Measurements from ENCODE around the gene ASPHD2.
A peak's percentile ranks its signal among the peaks of the same experiment; 100 is the strongest.

Gene ASPHD2

GRCh38 chr22:26463688-26464087 lies 34.6 kb downstream of the ASPHD2 start:
- peak in 1 of 2 experiments; percentile 68 for DNase-seq (ENCODE audit: low read depth in 1 of 2, low spot score in 1 of 2)
- Histone ChIP-seq H3K4me3 (replicated peaks; ENCODE audit: insufficient read depth, low read length) (no peak overlapping the region), H3K27me3 (ENCODE audit: insufficient read depth, poor library complexity, severe bottlenecking) (no peaks in the 10 kb centered on the region), H3K27ac (replicated peaks) (no peak overlapping the region)
- no peak for TF ChIP-seq GABPA (IDR thresholded peaks at IDR 0.05; ENCODE audit: low read depth)
- TF ChIP-seq CTCF (IDR thresholded peaks at IDR 0.05; ENCODE audit: insufficient read depth, low read length): no peak
- TF ChIP-seq SPI1 (IDR thresholded peaks at IDR 0.05; ENCODE audit: borderline replicate concordance, low read depth): peak; percentile 66; the same call in 1 of the 2 replicates
- TF ChIP-seq REST (IDR thresholded peaks at IDR 0.05; ENCODE audit: insufficient replicate concordance, low read depth): no peak

DNA sequence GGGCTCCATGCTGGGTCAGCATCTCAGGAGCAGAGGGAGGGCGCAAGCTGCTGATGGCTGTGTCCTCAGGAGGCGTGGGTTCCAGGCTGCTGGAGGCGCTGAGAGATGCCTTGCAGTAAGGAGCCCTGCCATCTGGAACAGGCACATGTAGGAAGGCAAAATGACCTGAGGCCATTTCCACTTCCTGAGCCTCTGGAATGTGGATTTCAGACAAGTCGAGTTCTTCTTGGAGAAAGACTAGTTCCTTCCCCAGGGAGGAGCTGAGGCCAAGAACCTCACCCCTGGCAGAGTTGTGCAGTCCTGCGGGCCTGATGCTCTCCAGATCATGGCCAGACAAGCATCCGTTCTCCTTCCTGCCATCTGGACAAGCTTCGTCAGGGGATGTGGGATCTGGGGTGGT lies 35.3 kb downstream of the ASPHD2 start:
- no peak overlapping the region for H3K27ac ChIP-seq (replicated peaks)
- no peak for DNase-seq (ENCODE audit: low read depth in 1 of 2, low spot score in 1 of 2)
- no peak overlapping the region for H3K4me3 ChIP-seq (replicated peaks; ENCODE audit: insufficient read depth, low read length)
- TF ChIP-seq SPI1 (IDR thresholded peaks at IDR 0.05; ENCODE audit: borderline replicate concordance, low read depth) (no peak), POLR2AphosphoS5 (IDR thresholded peaks at IDR 0.05; ENCODE audit: low read depth) (no peak), GABPA (IDR thresholded peaks at IDR 0.05; ENCODE audit: low read depth) (no peak), REST (IDR thresholded peaks at IDR 0.05; ENCODE audit: insufficient replicate concordance, low read depth) (no peak), CTCF (IDR thresholded peaks at IDR 0.05; ENCODE audit: insufficient read depth, low read length) (no peak)
- no peaks in the 10 kb centered on the region for H3K27me3 ChIP-seq (ENCODE audit: insufficient read depth, poor library complexity, severe bottlenecking)

- Histone ChIP-seq H3K4me3 (replicated peaks; ENCODE audit: insufficient read depth, low read length) (no peak overlapping the region), H3K27ac (replicated peaks) (no peak overlapping the region), H3K27me3 (ENCODE audit: insufficient read depth, poor library complexity, severe bottlenecking) (no peaks in the 10 kb centered on the region)
- no peak for TF ChIP-seq GABPA (IDR thresholded peaks at IDR 0.05; ENCODE audit: low read depth)
- no peak for TF ChIP-seq CTCF (IDR thresholded peaks at IDR 0.05; ENCODE audit: insufficient read depth, low read length)
- TF ChIP-seq POLR2AphosphoS5 (IDR thresholded peaks at IDR 0.05; ENCODE audit: low read depth): no peak
- TF ChIP-seq REST (IDR thresholded peaks at IDR 0.05; ENCODE audit: insufficient replicate concordance, low read depth): no peak
- TF ChIP-seq SPI1 (IDR thresholded peaks at IDR 0.05; ENCODE audit: borderline replicate concordance, low read depth): no peak
- no peak for DNase-seq (ENCODE audit: low read depth in 1 of 2, low spot score in 1 of 2)
Measured at GRCh38 chr22:26466196-26466595, 37.1 kb downstream of the ASPHD2 start.
